ENCODE data around the gene XPR1. TPM values are rescaled to one million over a fixed set of nuclear protein-coding genes. Genes with fewer than 3 reads are reported as not detected.

XPR1 gene
- total and polyA plus RNA-seq, 7 donors, result 3.7 to 19.1 (median 11.2) TPM

GRCh38 chr1:180915426-180915965 is 283.7 kb downstream of the XPR1 start:
- Histone ChIP-seq H3K36me3 (ENCODE audit: insufficient read depth in 1 of 2, low read depth in 1 of 2) (no peaks in the 10 kb centered on the region), H3K27me3 (ENCODE audit: insufficient read depth in 3 of 3, low read length in 2 of 3) (peaks cover 0 to 23% (median 7%) of the 10 kb centered on the region in 3 donors), H3K4me1 (no peaks in the 10 kb centered on the region), H3K4me3 (no peak overlapping the region), H3K9me3 (no peaks in the 10 kb centered on the region), H3K27ac (no peak overlapping the region)
- no peak for TF ChIP-seq CTCF (IDR thresholded peaks at IDR 0.05)
- WGBS, 3 donors, result 95 to 96% (median 96%) methylated on average over 11 of the region's 11 CpGs
- intact Hi-C loops (cut with DNase I), result loop anchor here in 1 of 2 donors (10.0 kb wide), 1 partner anchor 999 kb away; no protein-coding TSS in a partner anchor
- no peak for DNase-seq
- no peak for ATAC-seq

- Histone ChIP-seq H3K36me3 (ENCODE audit: insufficient read depth in 1 of 2, low read depth in 1 of 2) (no peaks in the 10 kb centered on the region), H3K9me3 (no peaks in the 10 kb centered on the region), H3K4me1 (no peaks in the 10 kb centered on the region), H3K4me3 (no peak overlapping the region), H3K27ac (no peak overlapping the region), H3K27me3 (ENCODE audit: insufficient read depth in 3 of 3, low read length in 2 of 3) (peaks cover 0 to 22% (median 7%) of the 10 kb centered on the region in 3 donors)
- intact Hi-C loops (cut with DNase I), result loop anchor here in 1 of 2 donors (10.0 kb wide), 1 partner anchor 999 kb away; no protein-coding TSS in a partner anchor
- no peak for ATAC-seq
- no peak for TF ChIP-seq CTCF (IDR thresholded peaks at IDR 0.05)
- WGBS, 3 donors, result 89 to 94% (median 93%) methylated on average over 16 to 17 of the region's 17 CpGs
- no peak for DNase-seq
Observed at GRCh38 chr1:180916012-180916770, 284.4 kb downstream of the XPR1 start.

GRCh38 chr1:180916771-180917170 is 284.9 kb downstream of the XPR1 start:
- WGBS, 3 donors, result 88 to 93% (median 90%) methylated on average over 10 of the region's 10 CpGs
- no peaks in the 10 kb centered on the region for H3K9me3 ChIP-seq
- intact Hi-C loops (cut with DNase I), result loop anchor here in 1 of 2 donors (10.0 kb wide), 1 partner anchor 998 kb away; no protein-coding TSS in a partner anchor

GRCh38 chr1:180917306-180918065 is 285.7 kb downstream of the XPR1 start:
- Histone ChIP-seq H3K4me3 (no peak overlapping the region), H3K27ac (no peak overlapping the region), H3K27me3 (ENCODE audit: insufficient read depth in 3 of 3, low read length in 2 of 3) (peaks cover 0 to 9% (median 4%) of the 10 kb centered on the region in 3 donors), H3K9me3 (no peaks in the 10 kb centered on the region), H3K36me3 (ENCODE audit: insufficient read depth in 1 of 2, low read depth in 1 of 2) (no peaks in the 10 kb centered on the region), H3K4me1 (no peaks in the 10 kb centered on the region)
- TF ChIP-seq CTCF (IDR thresholded peaks at IDR 0.05), result no peak
- intact Hi-C loops (cut with DNase I), result loop anchor here in 1 of 2 donors (10.0 kb wide), 1 partner anchor 997 kb away; no protein-coding TSS in a partner anchor
- DNase-seq (no peak), ATAC-seq (no peak)
- WGBS, 3 donors, result 67 to 84% (median 72%) methylated on average over 12 of the region's 12 CpGs

More at GRCh38 chr1:180916771-180917170, 284.9 kb downstream of the XPR1 start:
- peaks cover 0 to 16% (median 5%) of the 10 kb centered on the region in 3 donors for H3K27me3 ChIP-seq (ENCODE audit: insufficient read depth in 3 of 3, low read length in 2 of 3)
- TF ChIP-seq CTCF (IDR thresholded peaks at IDR 0.05), result no peak
- H3K4me3 ChIP-seq, result no peak overlapping the region
- DNase-seq (no peak), ATAC-seq (no peak)
- H3K36me3 ChIP-seq (ENCODE audit: insufficient read depth in 1 of 2, low read depth in 1 of 2), result no peaks in the 10 kb centered on the region
- H3K4me1 ChIP-seq, result no peaks in the 10 kb centered on the region
- H3K27ac ChIP-seq, result no peak overlapping the region

All from psoas muscle (tissue), 8 donors.